ENCODE measurements around the gene MACF1.

Gene MACF1

GRCh38 chr1:39396671-39397070 is 192.2 kb downstream of the MACF1 start:
- no peak for DNase-seq (ENCODE audit: low spot score)

- DNase-seq (ENCODE audit: low spot score): no peak
Observed at GRCh38 chr1:39397487-39397886, 193.0 kb downstream of the MACF1 start.

GRCh38 chr1:39398278-39399021 is 194.0 kb downstream of the MACF1 start:
- peak; percentile 95 for DNase-seq (ENCODE audit: low spot score)

GRCh38 chr1:39401106-39401505 is 196.6 kb downstream of the MACF1 start:
- DNase-seq (ENCODE audit: low spot score): no peak

- no peak for DNase-seq (ENCODE audit: low spot score)
Observed at GRCh38 chr1:39404876-39405275, 200.4 kb downstream of the MACF1 start.

GRCh38 chr1:39405358-39405757 is 200.9 kb downstream of the MACF1 start:
- DNase-seq (ENCODE audit: low spot score): no peak

- DNase-seq (ENCODE audit: low spot score): peak; percentile 22
Observed at GRCh38 chr1:39406533-39407450, 202.3 kb downstream of the MACF1 start.

- DNase-seq (ENCODE audit: low spot score): no peak
Observed at GRCh38 chr1:39407510-39407895, 203.0 kb downstream of the MACF1 start.

- DNase-seq (ENCODE audit: low spot score): peak; percentile 47
Observed at GRCh38 chr1:39407896-39408640, 203.6 kb downstream of the MACF1 start.

- peak; percentile 94 for DNase-seq (ENCODE audit: low spot score)
Observed at GRCh38 chr1:39408641-39409054, 204.2 kb downstream of the MACF1 start.

- peak; percentile 50 for DNase-seq (ENCODE audit: low spot score)
Observed at GRCh38 chr1:39409055-39409816, 204.7 kb downstream of the MACF1 start.

GRCh38 chr1:39410915-39411436 is 206.5 kb downstream of the MACF1 start:
- DNase-seq (ENCODE audit: low spot score): peak; percentile 70

GRCh38 chr1:39411526-39412478 is 207.3 kb downstream of the MACF1 start:
- DNase-seq (ENCODE audit: low spot score): no peak

GRCh38 chr1:39412892-39413291 is 208.4 kb downstream of the MACF1 start:
- no peak for DNase-seq (ENCODE audit: low spot score)

GRCh38 chr1:39413902-39414528 is 209.5 kb downstream of the MACF1 start:
- DNase-seq (ENCODE audit: low spot score): no peak

- no peak for DNase-seq (ENCODE audit: low spot score)
Observed at GRCh38 chr1:39415553-39415952, 211.1 kb downstream of the MACF1 start.

- no peak for DNase-seq (ENCODE audit: low spot score)
Observed at GRCh38 chr1:39416609-39417008, 212.1 kb downstream of the MACF1 start.

GRCh38 chr1:39418236-39418635 is 213.7 kb downstream of the MACF1 start:
- no peak for DNase-seq (ENCODE audit: low spot score)

GRCh38 chr1:39420493-39420892 is 216.0 kb downstream of the MACF1 start:
- no peak for DNase-seq (ENCODE audit: low spot score)

- no peak for DNase-seq (ENCODE audit: low spot score)
Observed at GRCh38 chr1:39422614-39423013, 218.1 kb downstream of the MACF1 start.

Measured in SW480 (cell line).